HCT116 (cell line): ENCODE measurements around the gene SNAP47. TPM values are rescaled to one million over a fixed set of nuclear protein-coding genes. Genes with fewer than 3 reads are reported as not detected.

ENCODE experiments used
- ATAC-seq: fragments of 200-7000 bp; cut with Tn5 transposase; 2 replicates; pipeline ENCODE4 v1.9.1; 2020; ENCODE audit warnings: mild to moderate bottlenecking, moderate library complexity
- BruUV-seq: library from RNA; stranded (reverse); fragments of 400-500 nt; replicated peaks from 2 replicates; lab custom pipeline; 2021; lab: Mats Ljungman, UMichigan
- CTCF ChIA-PET: fragments of 300-600 bp; sonication (Branson Sonifier 250); formaldehyde crosslinking; loops from one replicate; lab custom pipeline; 2021; ENCODE audit warnings: antibody characterized with exemption; lab: Charles Lee
- POLR2A ChIA-PET: fragments of 300-600, 350-600 bp; sonication (Branson Sonifier 250); formaldehyde crosslinking; loops from one replicate; lab custom pipeline; 2021; ENCODE audit warnings: antibody characterized with exemption; lab: Charles Lee
- RAD21 ChIA-PET, 2 experiments: fragments of 300-600 bp; sonication (Branson Sonifier 250); formaldehyde crosslinking; loops; one replicate each; lab custom pipeline; 2023; ENCODE audit warnings: low total read pairs in 2 of 2; ENCODE audit not compliant: uncharacterized antibody in 2 of 2, unreplicated experiment in 2 of 2, low non-redundant PET in 1 of 2; lab: Charles Lee
- DNase-seq: peaks from one replicate; pipeline ENCODE4 v3.0.0-alpha.2; 2010; ENCODE audit warnings: low read depth, low spot score
- H2AFZ ChIP-seq: fragments of 200-600 bp; shearing (Covaris generic), sonication (generic); 2 replicates; pipeline ENCODE4 v1.6.1; 2017; ENCODE audit warnings: low read depth, mixed run types, mixed read lengths, antibody characterized with exemption, low read length; ENCODE audit not compliant: poor library complexity, severe bottlenecking
- H3K27ac ChIP-seq: 2 replicates; pipeline ENCODE4 v1.5.1; 2012; ENCODE audit warnings: low read depth, low read length
- H3K27me3 ChIP-seq: fragments of 200-600 bp; sonication (generic); 2 replicates; pipeline ENCODE4 v1.6.1; 2016; ENCODE audit warnings: mixed run types, low read length, mixed read lengths; ENCODE audit not compliant: insufficient read depth
- H3K36me3 ChIP-seq, 2 experiments: fragments of 200-500 bp in 1 of 2; fragments of 200-600 bp in 1 of 2; sonication (Bioruptor generic) in 1 of 2; sonication (generic) in 1 of 2; 2 replicates each; pipeline versions ENCODE4 v1.5.1 to v1.6.1; 2014 to 2016; ENCODE audit warnings: low read length in 2 of 2, inconsistent platforms in 1 of 2, mixed read lengths in 1 of 2, mixed run types in 1 of 2; ENCODE audit not compliant: insufficient read depth in 2 of 2, control insufficient read depth in 1 of 2
- H3K4me1 ChIP-seq, 2 experiments: fragments of 200-600 bp in 1 of 2; sonication (generic) in 1 of 2; 2 replicates each; pipeline versions ENCODE4 v1.5.1 to v1.6.1; 2012 to 2017; ENCODE audit warnings: low read length in 2 of 2, inconsistent platforms in 1 of 2, mild to moderate bottlenecking in 1 of 2, mixed read lengths in 1 of 2, mixed run types in 1 of 2, moderate library complexity in 1 of 2; ENCODE audit not compliant: insufficient read depth in 2 of 2, control insufficient read depth in 1 of 2
- H3K4me2 ChIP-seq: fragments of 200-600 bp; sonication (generic); 2 replicates; pipeline ENCODE4 v1.6.1; 2017; ENCODE audit warnings: mixed run types, low read length, mixed read lengths
- H3K4me3 ChIP-seq, 2 experiments: fragments of 200-600 bp in 1 of 2; sonication (generic) in 1 of 2; replicated peaks in 1 of 2; 2 replicates each; pipeline ENCODE4 v1.5.1; 2011 to 2016; ENCODE audit warnings: low read length in 2 of 2, control low read depth in 1 of 2, low read depth in 1 of 2, mild to moderate bottlenecking in 1 of 2, mixed read lengths in 1 of 2, mixed run types in 1 of 2
- H3K79me2 ChIP-seq: fragments of 200-600 bp; sonication (generic); 2 replicates; pipeline ENCODE4 v1.6.1; 2017; ENCODE audit warnings: mild to moderate bottlenecking, mixed run types, low read length, moderate library complexity, mixed read lengths; ENCODE audit not compliant: insufficient read depth
- H3K9ac ChIP-seq: fragments of 200-600 bp; sonication (generic); 2 replicates; pipeline ENCODE4 v1.6.1; 2016; ENCODE audit warnings: low read length, mixed read lengths
- H3K9me2 ChIP-seq: fragments of 200-600 bp; sonication (generic), shearing (Covaris generic); 2 replicates; pipeline ENCODE4 v1.6.1; 2017; ENCODE audit warnings: mixed run types, mild to moderate bottlenecking, moderate library complexity; ENCODE audit not compliant: insufficient read depth
- H3K9me3 ChIP-seq, 2 experiments: fragments of 200-500 bp in 1 of 2; fragments of 200-600 bp in 1 of 2; sonication (Bioruptor generic) in 1 of 2; sonication (generic) in 1 of 2; 2 replicates each; pipeline ENCODE4 v1.6.1; 2014 to 2017; ENCODE audit warnings: low read length in 2 of 2, mixed read lengths in 2 of 2, inconsistent platforms in 1 of 2, low read depth in 1 of 2, mild to moderate bottlenecking in 1 of 2, mixed run types in 1 of 2, moderate library complexity in 1 of 2; ENCODE audit not compliant: control insufficient read depth in 1 of 2, insufficient read depth in 1 of 2
- H4K20me1 ChIP-seq: fragments of 200-600 bp; sonication (generic), shearing (Covaris generic); 2 replicates; pipeline ENCODE4 v1.6.1; 2017; ENCODE audit warnings: mixed run types, mild to moderate bottlenecking, moderate library complexity; ENCODE audit not compliant: insufficient read depth
- CEBPB ChIP-seq: IDR thresholded peaks from 2 replicates; pipeline ENCODE4 v1.6.1; 2012; ENCODE audit warnings: low read depth
- EGR1 ChIP-seq: IDR thresholded peaks from 2 replicates; pipeline ENCODE4 v1.6.1; 2012; ENCODE audit warnings: low read depth
- ELF1 ChIP-seq: IDR thresholded peaks from 2 replicates; pipeline ENCODE4 v1.6.1; 2012; ENCODE audit warnings: low read depth, borderline replicate concordance
- EZH2 ChIP-seq: fragments of 200-600 bp; sonication (generic); IDR thresholded peaks from 2 replicates; pipeline ENCODE4 v1.6.1; 2017; ENCODE audit warnings: antibody characterized with exemption, mixed run types
- FOSL1 ChIP-seq: IDR thresholded peaks from 2 replicates; pipeline ENCODE4 v1.6.1; 2012; ENCODE audit warnings: low read depth
- JUND ChIP-seq: IDR thresholded peaks from 2 replicates; pipeline ENCODE4 v1.6.1; 2012
- MAX ChIP-seq: IDR thresholded peaks from 2 replicates; pipeline ENCODE4 v1.6.1; 2012
- POLR2AphosphoS5 ChIP-seq: IDR thresholded peaks from 2 replicates; pipeline ENCODE4 v1.6.1; 2011; ENCODE audit warnings: mild to moderate bottlenecking, low read depth, low read length, moderate library complexity
- RAD21 ChIP-seq: IDR thresholded peaks from 2 replicates; pipeline ENCODE4 v1.6.1; 2012; ENCODE audit warnings: low read depth, mild to moderate bottlenecking
- REST ChIP-seq: IDR thresholded peaks from 2 replicates; pipeline ENCODE4 v1.6.1; 2012; ENCODE audit warnings: low read depth
- SIN3A ChIP-seq: IDR thresholded peaks from 2 replicates; pipeline ENCODE4 v1.6.1; 2012; ENCODE audit warnings: low read depth
- SP1 ChIP-seq: IDR thresholded peaks from 2 replicates; pipeline ENCODE4 v1.6.1; 2012; ENCODE audit warnings: low read depth
- SRF ChIP-seq: IDR thresholded peaks from 2 replicates; pipeline ENCODE4 v1.6.1; 2012; ENCODE audit warnings: low read depth
- YY1 ChIP-seq: IDR thresholded peaks from 2 replicates; pipeline ENCODE4 v1.6.1; 2011; ENCODE audit warnings: low read length, low read depth, moderate library complexity, mild to moderate bottlenecking; ENCODE audit not compliant: insufficient replicate concordance; ENCODE audit errors: extremely low read depth
- intact Hi-C: fragments of 100-400 bp; cut with micrococcal nuclease; formaldehyde crosslinking; loops from 2 replicates; pipeline ENCODE4 v1.10.0; 2022
- total RNA-seq: library from RNA; stranded (reverse); gene quantifications from one replicate; pipeline ENCODE4 v1.2.1, GENCODE V29; 2021; ENCODE audit not compliant: unreplicated experiment
- TF ChIP-seq, protein P1 (sequence below): IDR thresholded peaks from 2 replicates; pipeline ENCODE4 v1.6.1; 2011; ENCODE audit warnings: mild to moderate bottlenecking, low read length, moderate library complexity; ENCODE audit not compliant: insufficient replicate concordance; ENCODE audit errors: extremely low read depth

SNAP47 gene
- total RNA-seq, 1 experiment from 2014 or later, result 37.9 TPM

GRCh38 chr1:227736814-227737432 lies 1.7 kb downstream of the SNAP47 start:
- Histone ChIP-seq H3K27me3 (no peaks in the 10 kb centered on the region), H3K9me3 (no peaks in the 10 kb centered on the region), H3K9me2 (no peaks in the 10 kb centered on the region), H4K20me1 (no peaks in the 10 kb centered on the region), H3K79me2 (peaks cover 90% of the 10 kb centered on the region), H3K4me2 (peak overlapping the region; percentile 90), H3K36me3 (peaks cover 3 to 15% of the 10 kb centered on the region in 2 experiments; a peak in 3 of 4 replicates), H3K9ac (no peak overlapping the region), H2AFZ (no peak overlapping the region), H3K4me3 (peak overlapping the region in 1 of 2 experiments; percentile 98; a peak in 1 of 4 replicates), H3K27ac (no peak overlapping the region), H3K4me1 (peaks cover 11 to 18% of the 10 kb centered on the region in 2 experiments)
- TF ChIP-seq SP1, result no peak
- TF ChIP-seq SRF, result no peak
- TF ChIP-seq ELF1, result no peak
- no peak for TF ChIP-seq YY1
- ChIA-PET POLR2A (no interaction called here), RAD21 (no interaction called here), CTCF (no interaction called here)
- no peak for ATAC-seq
- intact Hi-C loops, result no loop called here
- TSS peak; percentile 35 for BruUV-seq
- DNase-seq, result no peak

- no peak overlapping the region for H2AFZ ChIP-seq
- no peak overlapping the region for H3K4me3 ChIP-seq
- peaks cover 92% of the 10 kb centered on the region for H3K79me2 ChIP-seq
- peaks cover 0 to under 1% of the 10 kb centered on the region in 2 experiments; a peak in 2 of 4 replicates for H3K36me3 ChIP-seq
- RAD21 ChIA-PET, result no interaction called here
- intact Hi-C loops, result no loop called here
- POLR2A ChIA-PET, result no interaction called here
- no peaks in the 10 kb centered on the region for H3K9me3 ChIP-seq
- H3K27me3 ChIP-seq, result no peaks in the 10 kb centered on the region
- BruUV-seq, result no TSS peak
- no peak overlapping the region for H3K27ac ChIP-seq
- H3K9ac ChIP-seq, result no peak overlapping the region
- H4K20me1 ChIP-seq, result no peaks in the 10 kb centered on the region
- peaks cover 9 to 15% of the 10 kb centered on the region in 2 experiments for H3K4me1 ChIP-seq
- DNase-seq, result no peak
- H3K4me2 ChIP-seq, result no peak overlapping the region
- CTCF ChIA-PET, result no interaction called here
- ATAC-seq, result no peak
- no peaks in the 10 kb centered on the region for H3K9me2 ChIP-seq
- TF ChIP-seq SRF (no peak), EZH2 (no peak), JUND (no peak), ELF1 (no peak), CEBPB (no peak), SIN3A (no peak), SP1 (no peak), RAD21 (no peak), EGR1 (no peak), POLR2AphosphoS5 (no peak), MAX (no peak), REST (no peak), FOSL1 (no peak)
- TF ChIP-seq, protein P1, sequence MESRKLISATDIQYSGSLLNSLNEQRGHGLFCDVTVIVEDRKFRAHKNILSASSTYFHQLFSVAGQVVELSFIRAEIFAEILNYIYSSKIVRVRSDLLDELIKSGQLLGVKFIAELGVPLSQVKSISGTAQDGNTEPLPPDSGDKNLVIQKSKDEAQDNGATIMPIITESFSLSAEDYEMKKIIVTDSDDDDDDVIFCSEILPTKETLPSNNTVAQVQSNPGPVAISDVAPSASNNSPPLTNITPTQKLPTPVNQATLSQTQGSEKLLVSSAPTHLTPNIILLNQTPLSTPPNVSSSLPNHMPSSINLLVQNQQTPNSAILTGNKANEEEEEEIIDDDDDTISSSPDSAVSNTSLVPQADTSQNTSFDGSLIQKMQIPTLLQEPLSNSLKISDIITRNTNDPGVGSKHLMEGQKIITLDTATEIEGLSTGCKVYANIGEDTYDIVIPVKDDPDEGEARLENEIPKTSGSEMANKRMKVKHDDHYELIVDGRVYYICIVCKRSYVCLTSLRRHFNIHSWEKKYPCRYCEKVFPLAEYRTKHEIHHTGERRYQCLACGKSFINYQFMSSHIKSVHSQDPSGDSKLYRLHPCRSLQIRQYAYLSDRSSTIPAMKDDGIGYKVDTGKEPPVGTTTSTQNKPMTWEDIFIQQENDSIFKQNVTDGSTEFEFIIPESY, result no peak
Measured at GRCh38 chr1:227738820-227739219, 3.6 kb downstream of the SNAP47 start.
